ENCODE results near the gene CCL3.
"Not testable (repeated sequence)": the region's sequence is repeated elsewhere in the genome, so short reads cannot be mapped to it uniquely, and the experiment has no call there.

The CCL3 gene

GRCh38 chr17:36127199-36127893 lies 37.4 kb upstream of the CCL3 start:
- no peak for TF ChIP-seq JUND (IDR thresholded peaks at IDR 0.05; ENCODE audit: low read depth)
- in situ Hi-C loops (cut with HindIII; ENCODE audit: low pct_unique_long_range_greater_than_20kb, low sequenced_read_pairs), result no loop called here
- no peak for DNase-seq (ENCODE audit: low read depth in 1 of 2, low spot score in 1 of 2)

GRCh38 chr17:36124879-36125824 lies 35.2 kb upstream of the CCL3 start:
- in situ Hi-C loops (cut with HindIII; ENCODE audit: low pct_unique_long_range_greater_than_20kb, low sequenced_read_pairs), result no loop called here
- TF ChIP-seq JUND (IDR thresholded peaks at IDR 0.05; ENCODE audit: low read depth), result no peak
- DNase-seq (ENCODE audit: low read depth in 1 of 2, low spot score in 1 of 2), result peak in 1 of 2 experiments; percentile 25

GRCh38 chr17:36123431-36123830 lies 33.5 kb upstream of the CCL3 start:
- in situ Hi-C loops (cut with HindIII; ENCODE audit: low pct_unique_long_range_greater_than_20kb, low sequenced_read_pairs), result no loop called here
- DNase-seq (ENCODE audit: low read depth in 1 of 2, low spot score in 1 of 2), result no peak
- no peak for TF ChIP-seq JUND (IDR thresholded peaks at IDR 0.05; ENCODE audit: low read depth)

- in situ Hi-C loops (cut with HindIII; ENCODE audit: low pct_unique_long_range_greater_than_20kb, low sequenced_read_pairs); DNase-seq (ENCODE audit: low read depth in 1 of 2, low spot score in 1 of 2): not testable (repeated sequence)
Observed at GRCh38 chr17:36121099-36121498, 31.2 kb upstream of the CCL3 start.

- DNase-seq (ENCODE audit: low read depth in 1 of 2, low spot score in 1 of 2), result no peak
- no peak for TF ChIP-seq JUND (IDR thresholded peaks at IDR 0.05; ENCODE audit: low read depth)
- in situ Hi-C loops (cut with HindIII; ENCODE audit: low pct_unique_long_range_greater_than_20kb, low sequenced_read_pairs), result no loop called here
Observed at GRCh38 chr17:36120221-36120620, 30.3 kb upstream of the CCL3 start.

GRCh38 chr17:36118477-36119353 lies 28.8 kb upstream of the CCL3 start:
- in situ Hi-C loops (cut with HindIII; ENCODE audit: low pct_unique_long_range_greater_than_20kb, low sequenced_read_pairs), result no loop called here
- DNase-seq (ENCODE audit: low read depth in 1 of 2, low spot score in 1 of 2), result peak in 1 of 2 experiments; percentile 12
- no peak for TF ChIP-seq JUND (IDR thresholded peaks at IDR 0.05; ENCODE audit: low read depth)

- DNase-seq (ENCODE audit: low read depth in 1 of 2, low spot score in 1 of 2), result no peak
- no peak for TF ChIP-seq JUND (IDR thresholded peaks at IDR 0.05; ENCODE audit: low read depth)
- in situ Hi-C loops (cut with HindIII; ENCODE audit: low pct_unique_long_range_greater_than_20kb, low sequenced_read_pairs), result no loop called here
Observed at GRCh38 chr17:36117505-36118382, 27.8 kb upstream of the CCL3 start.

- in situ Hi-C loops (cut with HindIII; ENCODE audit: low pct_unique_long_range_greater_than_20kb, low sequenced_read_pairs); DNase-seq (ENCODE audit: low read depth in 1 of 2, low spot score in 1 of 2): not testable (repeated sequence)
Observed at GRCh38 chr17:36115649-36115977, 25.7 kb upstream of the CCL3 start.

- in situ Hi-C loops (cut with HindIII; ENCODE audit: low pct_unique_long_range_greater_than_20kb, low sequenced_read_pairs); DNase-seq (ENCODE audit: low read depth in 1 of 2, low spot score in 1 of 2): not testable (repeated sequence)
Observed at GRCh38 chr17:36114971-36115648, 25.2 kb upstream of the CCL3 start.

- not testable (repeated sequence) for DNase-seq (ENCODE audit: low read depth in 1 of 2, low spot score in 1 of 2)
Observed at GRCh38 chr17:36113131-36113530, 23.2 kb upstream of the CCL3 start.

GRCh38 chr17:36112572-36112971 lies 22.6 kb upstream of the CCL3 start:
- DNase-seq (ENCODE audit: low read depth in 1 of 2, low spot score in 1 of 2), result no peak
- in situ Hi-C loops (cut with HindIII; ENCODE audit: low pct_unique_long_range_greater_than_20kb, low sequenced_read_pairs), result no loop called here
- no peak for TF ChIP-seq JUND (IDR thresholded peaks at IDR 0.05; ENCODE audit: low read depth)

More at GRCh38 chr17:36113131-36113530, 23.2 kb upstream of the CCL3 start:
- in situ Hi-C loops (cut with HindIII; ENCODE audit: low pct_unique_long_range_greater_than_20kb, low sequenced_read_pairs), result not testable (repeated sequence)
